RWPE2 (cell line): ENCODE results near the gene EML4.

Source experiments
- ATAC-seq: fragments of 200-7000 bp; cut with Tn5 transposase; 3 replicates; pipeline ENCODE4 v1.9.1; 2021; ENCODE audit warnings: low read depth
- DNase-seq: peaks from one replicate; pipeline ENCODE4 v3.0.0-alpha.2; 2020; ENCODE audit warnings: low spot score
- H3K27ac ChIP-seq: fragments of 450-650 bp; 2 replicates; pipeline ENCODE4 v1.5.1; 2017; ENCODE audit warnings: mild to moderate bottlenecking; ENCODE audit not compliant: poor library complexity, severe bottlenecking
- H3K27me3 ChIP-seq: fragments of 250-450 bp; sonication (Bioruptor Pico); 2 replicates; pipeline ENCODE4 v1.5.1; 2021; ENCODE audit warnings: mild to moderate bottlenecking, moderate library complexity; ENCODE audit not compliant: insufficient read depth, poor library complexity, severe bottlenecking
- H3K36me3 ChIP-seq: fragments of 250-450 bp; sonication (Bioruptor Pico); 2 replicates; pipeline ENCODE4 v1.5.1; 2020; ENCODE audit warnings: low read depth, mild to moderate bottlenecking, moderate library complexity
- H3K4me1 ChIP-seq: fragments of 250-450 bp; sonication (Bioruptor Pico); 2 replicates; pipeline ENCODE4 v1.5.1; 2021; ENCODE audit warnings: mild to moderate bottlenecking, moderate library complexity; ENCODE audit not compliant: insufficient read depth, poor library complexity, severe bottlenecking
- H3K4me3 ChIP-seq: fragments of 250-450 bp; sonication (Bioruptor Pico); 2 replicates; pipeline ENCODE4 v1.5.1; 2021; ENCODE audit warnings: mild to moderate bottlenecking, moderate library complexity; ENCODE audit not compliant: severe bottlenecking
- H3K9me3 ChIP-seq: fragments of 250-450 bp; sonication (Bioruptor Pico); 2 replicates; pipeline ENCODE4 v1.5.1; 2021; ENCODE audit warnings: mild to moderate bottlenecking, moderate library complexity; ENCODE audit not compliant: severe bottlenecking
- TF ChIP-seq, protein P1 (sequence below): fragments of 450-650 bp; IDR thresholded peaks from one replicate; pipeline ENCODE4 v1.5.1; 2017; ENCODE audit warnings: mild to moderate bottlenecking, moderate library complexity; ENCODE audit not compliant: poor library complexity, severe bottlenecking

Gene EML4

DNA sequence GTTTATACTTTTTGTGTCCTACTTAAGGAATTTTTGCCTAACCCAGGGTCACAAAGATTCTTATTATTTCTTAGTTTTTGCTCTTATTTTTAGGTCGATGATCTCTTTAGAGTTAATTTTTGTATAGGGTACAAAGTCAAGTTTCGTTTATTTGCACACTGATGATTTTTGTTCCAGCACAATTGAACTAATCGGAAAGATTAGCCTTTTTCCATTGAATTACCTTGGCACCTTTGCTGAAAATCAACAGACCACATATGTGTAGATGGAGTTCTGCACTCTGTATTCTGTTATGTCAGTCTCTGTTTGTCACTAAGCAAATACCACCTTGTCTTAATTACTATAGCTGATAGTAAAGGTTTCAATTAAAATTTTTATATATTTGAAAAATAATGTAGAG lies 18.7 kb downstream of the EML4 start:
- H3K27ac ChIP-seq = no peak overlapping the region

DNA sequence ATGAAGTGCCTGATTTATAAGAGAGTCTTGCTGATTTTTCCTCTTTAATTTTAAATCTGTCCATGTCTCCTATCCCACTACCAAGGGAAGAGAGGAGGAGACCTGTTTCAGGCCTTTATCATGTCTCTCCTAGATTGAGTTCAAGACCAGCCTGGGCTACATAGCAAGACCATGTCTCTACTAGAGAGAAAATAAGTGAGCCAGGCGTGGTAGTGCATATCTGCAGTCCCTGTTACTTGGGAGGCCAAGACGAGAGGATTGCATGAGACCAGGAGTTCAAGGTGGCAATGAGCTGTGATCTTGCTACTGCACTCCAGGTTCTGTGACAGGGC lies 20.0 kb downstream of the EML4 start:
- no peak overlapping the region for H3K27ac ChIP-seq
- TF ChIP-seq, protein P1, sequence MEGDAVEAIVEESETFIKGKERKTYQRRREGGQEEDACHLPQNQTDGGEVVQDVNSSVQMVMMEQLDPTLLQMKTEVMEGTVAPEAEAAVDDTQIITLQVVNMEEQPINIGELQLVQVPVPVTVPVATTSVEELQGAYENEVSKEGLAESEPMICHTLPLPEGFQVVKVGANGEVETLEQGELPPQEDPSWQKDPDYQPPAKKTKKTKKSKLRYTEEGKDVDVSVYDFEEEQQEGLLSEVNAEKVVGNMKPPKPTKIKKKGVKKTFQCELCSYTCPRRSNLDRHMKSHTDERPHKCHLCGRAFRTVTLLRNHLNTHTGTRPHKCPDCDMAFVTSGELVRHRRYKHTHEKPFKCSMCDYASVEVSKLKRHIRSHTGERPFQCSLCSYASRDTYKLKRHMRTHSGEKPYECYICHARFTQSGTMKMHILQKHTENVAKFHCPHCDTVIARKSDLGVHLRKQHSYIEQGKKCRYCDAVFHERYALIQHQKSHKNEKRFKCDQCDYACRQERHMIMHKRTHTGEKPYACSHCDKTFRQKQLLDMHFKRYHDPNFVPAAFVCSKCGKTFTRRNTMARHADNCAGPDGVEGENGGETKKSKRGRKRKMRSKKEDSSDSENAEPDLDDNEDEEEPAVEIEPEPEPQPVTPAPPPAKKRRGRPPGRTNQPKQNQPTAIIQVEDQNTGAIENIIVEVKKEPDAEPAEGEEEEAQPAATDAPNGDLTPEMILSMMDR = no peak
- H3K36me3 ChIP-seq = no peaks in the 10 kb centered on the region
- DNase-seq = no peak
- no peaks in the 10 kb centered on the region for H3K9me3 ChIP-seq
- H3K27me3 ChIP-seq = no peaks in the 10 kb centered on the region
- ATAC-seq = no peak
- H3K4me3 ChIP-seq = no peak overlapping the region
- no peaks in the 10 kb centered on the region for H3K4me1 ChIP-seq

More for the DNA sequence above, 18.7 kb downstream of the EML4 start:
- no peak for DNase-seq
- TF ChIP-seq, protein P1 = no peak
- no peaks in the 10 kb centered on the region for H3K4me1 ChIP-seq
- no peak overlapping the region for H3K4me3 ChIP-seq
- H3K27me3 ChIP-seq = no peaks in the 10 kb centered on the region
- H3K36me3 ChIP-seq = no peaks in the 10 kb centered on the region
- no peaks in the 10 kb centered on the region for H3K9me3 ChIP-seq
- ATAC-seq = no peak

DNA sequence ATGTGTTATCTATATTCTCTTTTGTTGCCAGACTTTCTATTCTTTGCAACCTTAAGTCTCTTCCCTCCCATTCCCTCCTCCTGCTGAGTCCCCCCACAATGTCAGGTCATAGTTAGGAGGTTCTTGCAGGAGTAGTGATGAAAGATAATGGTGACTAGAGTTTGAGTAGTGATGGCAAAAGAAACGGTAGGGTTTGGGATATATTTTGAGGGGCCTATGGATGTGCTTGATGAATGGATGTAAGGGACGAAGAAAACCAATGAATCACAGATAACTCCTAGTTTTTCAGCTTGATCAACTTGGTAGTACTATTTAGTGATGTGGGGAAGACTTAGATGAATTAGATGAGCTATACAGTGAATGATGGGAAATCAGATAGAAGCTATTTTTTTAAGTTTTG lies 21.0 kb downstream of the EML4 start:
- DNase-seq (no peak), ATAC-seq (no peak)
- Histone ChIP-seq H3K27me3 (no peaks in the 10 kb centered on the region), H3K4me1 (peaks cover 2% of the 10 kb centered on the region), H3K9me3 (no peaks in the 10 kb centered on the region), H3K36me3 (no peaks in the 10 kb centered on the region), H3K27ac (no peak overlapping the region), H3K4me3 (no peak overlapping the region)
- TF ChIP-seq, protein P1 = no peak

DNA sequence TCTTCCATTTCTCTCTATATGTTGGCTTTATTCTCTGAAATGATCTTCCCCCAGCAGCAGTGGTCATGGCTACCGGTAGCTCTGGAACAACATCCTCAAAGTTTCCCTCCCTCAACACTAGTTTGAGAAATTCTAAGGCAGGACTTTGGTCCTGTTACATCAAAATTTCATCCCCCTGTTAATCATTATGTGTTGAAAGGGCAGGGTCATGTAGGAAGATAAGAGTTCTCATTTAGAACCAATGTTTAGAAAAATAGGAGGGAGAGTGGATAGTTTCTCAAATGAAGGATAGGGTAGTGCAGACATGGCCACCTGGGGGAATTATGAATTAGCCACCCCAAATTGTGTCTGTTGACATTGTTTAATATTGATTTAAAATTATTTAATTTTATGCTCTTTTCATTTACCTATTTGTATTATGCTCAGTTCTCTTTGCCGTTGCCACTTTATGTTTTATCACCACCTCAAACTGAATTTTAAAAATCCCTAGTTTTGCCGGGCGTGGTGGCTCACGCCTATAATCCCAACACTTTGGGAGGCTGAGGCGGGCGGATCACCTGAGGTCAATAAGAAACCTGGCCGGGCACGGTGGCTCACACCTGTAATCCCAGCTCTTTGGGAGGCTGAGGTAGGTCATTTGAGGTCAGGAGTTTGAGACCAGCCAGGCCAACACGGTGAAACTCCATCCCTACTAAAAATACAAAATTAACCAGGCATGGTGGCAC lies 22.3 kb downstream of the EML4 start:
- no peak overlapping the region for H3K4me3 ChIP-seq
- H3K27ac ChIP-seq = no peak overlapping the region
- H3K36me3 ChIP-seq = no peaks in the 10 kb centered on the region
- TF ChIP-seq, protein P1 = no peak
- DNase-seq (no peak), ATAC-seq (no peak)
- no peaks in the 10 kb centered on the region for H3K27me3 ChIP-seq
- peaks cover 11% of the 10 kb centered on the region for H3K4me1 ChIP-seq
- H3K9me3 ChIP-seq = no peaks in the 10 kb centered on the region

DNA sequence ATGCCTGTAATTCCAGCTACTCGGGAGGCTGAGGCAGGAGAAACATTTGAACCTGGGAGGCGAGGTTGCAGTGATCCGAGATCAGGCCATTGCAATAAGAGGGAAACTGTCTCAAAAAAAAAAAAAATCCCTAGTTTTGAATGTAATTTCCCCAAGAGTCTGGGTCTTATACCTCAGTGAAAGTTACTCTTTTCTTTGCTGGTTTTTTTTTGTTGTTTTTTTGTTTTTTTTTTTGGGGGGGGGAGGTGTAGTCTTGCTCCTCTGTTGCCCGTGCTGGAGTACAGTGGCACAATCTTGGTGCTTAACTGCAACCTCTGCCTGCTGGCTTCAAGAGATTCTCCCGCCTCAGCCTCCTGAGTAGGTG lies 22.8 kb downstream of the EML4 start:
- Histone ChIP-seq H3K4me3 (no peak overlapping the region), H3K27ac (no peak overlapping the region), H3K4me1 (peaks cover 11% of the 10 kb centered on the region), H3K36me3 (no peaks in the 10 kb centered on the region), H3K9me3 (no peaks in the 10 kb centered on the region), H3K27me3 (no peaks in the 10 kb centered on the region)
- DNase-seq (no peak), ATAC-seq (no peak)
- TF ChIP-seq, protein P1 = no peak
